MM.1S (cell line): ENCODE results near the gene KRTAP13-4.

Experiments used
- EZH2 ChIP-seq: fragments of 300-600 bp; sonication (generic); optimal IDR thresholded peaks from 2 replicates; pipeline ENCODE3; 2017; ENCODE audit warnings: low read depth, mild to moderate bottlenecking, antibody characterized with exemption, low read length, mixed read lengths
- EZH2phosphoT487 ChIP-seq: fragments of 300-600 bp; sonication (generic); IDR thresholded peaks from 2 replicates; pipeline ENCODE4 v1.6.1; 2018; ENCODE audit warnings: antibody characterized with exemption, low read length
- TF ChIP-seq, protein P1 (sequence below): fragments of 300-600 bp; sonication (generic); IDR thresholded peaks from 2 replicates; pipeline ENCODE4 v1.5.1; 2016; ENCODE audit warnings: antibody characterized with exemption, low read length, mixed read lengths

DNA sequence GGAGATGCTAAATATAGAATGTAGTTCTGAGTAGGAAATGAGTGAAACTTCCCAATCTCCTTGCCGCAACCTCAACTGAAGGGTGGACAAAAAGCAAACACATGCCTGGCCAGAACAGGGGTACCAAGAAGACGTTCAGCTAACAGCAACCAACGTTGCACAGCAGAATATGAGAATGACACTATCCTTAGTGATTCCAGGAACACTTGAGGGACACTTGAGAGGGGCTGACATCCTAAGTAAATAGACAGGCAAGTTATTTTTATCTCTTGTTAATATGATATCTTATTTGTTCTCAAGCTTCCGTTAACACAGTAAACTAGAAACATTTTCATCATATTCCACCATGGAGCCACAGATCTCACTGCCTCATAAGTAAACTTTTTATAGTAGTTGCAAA is 49.2 kb downstream of the KRTAP13-4 start:
- TF ChIP-seq, protein P1, sequence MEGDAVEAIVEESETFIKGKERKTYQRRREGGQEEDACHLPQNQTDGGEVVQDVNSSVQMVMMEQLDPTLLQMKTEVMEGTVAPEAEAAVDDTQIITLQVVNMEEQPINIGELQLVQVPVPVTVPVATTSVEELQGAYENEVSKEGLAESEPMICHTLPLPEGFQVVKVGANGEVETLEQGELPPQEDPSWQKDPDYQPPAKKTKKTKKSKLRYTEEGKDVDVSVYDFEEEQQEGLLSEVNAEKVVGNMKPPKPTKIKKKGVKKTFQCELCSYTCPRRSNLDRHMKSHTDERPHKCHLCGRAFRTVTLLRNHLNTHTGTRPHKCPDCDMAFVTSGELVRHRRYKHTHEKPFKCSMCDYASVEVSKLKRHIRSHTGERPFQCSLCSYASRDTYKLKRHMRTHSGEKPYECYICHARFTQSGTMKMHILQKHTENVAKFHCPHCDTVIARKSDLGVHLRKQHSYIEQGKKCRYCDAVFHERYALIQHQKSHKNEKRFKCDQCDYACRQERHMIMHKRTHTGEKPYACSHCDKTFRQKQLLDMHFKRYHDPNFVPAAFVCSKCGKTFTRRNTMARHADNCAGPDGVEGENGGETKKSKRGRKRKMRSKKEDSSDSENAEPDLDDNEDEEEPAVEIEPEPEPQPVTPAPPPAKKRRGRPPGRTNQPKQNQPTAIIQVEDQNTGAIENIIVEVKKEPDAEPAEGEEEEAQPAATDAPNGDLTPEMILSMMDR: no peak
- no peak for TF ChIP-seq EZH2
- no peak for TF ChIP-seq EZH2phosphoT487
